GM12878 (cell line): ENCODE data around the gene PRKCE. TPM values are rescaled to one million over a fixed set of nuclear protein-coding genes. Genes with fewer than 3 reads are reported as not detected.

Experiments
- ATAC-seq: fragments of 200-7000 bp; cut with Tn5 transposase; 3 replicates; pipeline ENCODE4 v1.9.1; 2020; ENCODE audit warnings: mild to moderate bottlenecking, moderate library complexity
- BruUV-seq: library from RNA; stranded (reverse); fragments of 400-500 nt; replicated peaks from 2 replicates; lab custom pipeline; 2021; lab: Mats Ljungman, UMichigan
- CTCF ChIA-PET: fragments of 300-600 bp; sonication (Branson Sonifier 250); formaldehyde crosslinking; extraction: SDS; loops from one replicate; lab custom pipeline; 2021; ENCODE audit warnings: inconsistent platforms; lab: Yijun Ruan, JAX
- POLR2A ChIA-PET: fragments of 350-600 bp; formaldehyde crosslinking; extraction: SDS; loops from one replicate; lab custom pipeline; 2021; ENCODE audit warnings: inconsistent platforms; lab: Charles Lee
- RAD21 ChIA-PET: fragments of 300-600 bp; sonication (Branson Sonifier 250); formaldehyde crosslinking; loops from one replicate; lab custom pipeline; 2023; ENCODE audit warnings: antibody characterized with exemption; ENCODE audit not compliant: unreplicated experiment; lab: Charles Lee
- SMC1A ChIA-PET: fragments of 300-600 bp; sonication (Branson Sonifier 250); formaldehyde crosslinking; loops from one replicate; lab custom pipeline; 2023; ENCODE audit not compliant: unreplicated experiment, uncharacterized antibody; lab: Charles Lee
- DNase-seq: peaks from one replicate; pipeline ENCODE4 v3.0.0-alpha.2; 2011; ENCODE audit warnings: low read depth, low spot score
- FAIRE-seq: peaks from 3 replicates; lab custom pipeline; 2011; peaks lifted over from hg19 to GRCh38; lab: Jason Lieb, UNC
- H2AFZ ChIP-seq: 2 replicates; pipeline ENCODE4 v1.6.0; 2011; ENCODE audit warnings: low read depth, low read length, control low read depth; ENCODE audit not compliant: control insufficient read depth
- H3K27ac ChIP-seq: 2 replicates; pipeline ENCODE4 v1.5.1; 2011; ENCODE audit warnings: control low read depth; ENCODE audit not compliant: control insufficient read depth, insufficient read depth
- H3K27me3 ChIP-seq, 2 experiments: replicated peaks in 1 of 2; 2 replicates each; pipeline versions ENCODE4 v1.6.0 to v1.6.1; 2011; ENCODE audit warnings: low read length in 1 of 2; ENCODE audit not compliant: control insufficient read depth in 2 of 2, insufficient read depth in 2 of 2
- H3K36me3 ChIP-seq, 2 experiments: 2 replicates each; pipeline ENCODE4 v1.5.1; 2011; ENCODE audit warnings: low read length in 1 of 2; ENCODE audit not compliant: control insufficient read depth in 2 of 2, insufficient read depth in 2 of 2
- H3K4me1 ChIP-seq: 2 replicates; pipeline ENCODE4 v1.6.1; 2011; ENCODE audit warnings: mild to moderate bottlenecking, low read length, moderate library complexity, mixed read lengths; ENCODE audit not compliant: control insufficient read depth, insufficient read depth
- H3K4me2 ChIP-seq: 2 replicates; pipeline ENCODE4 v1.6.0; 2011; ENCODE audit warnings: control low read depth; ENCODE audit not compliant: control insufficient read depth, insufficient read depth
- H3K4me3 ChIP-seq: fragments of 200-600 bp; sonication (generic); 2 replicates; pipeline ENCODE4 v1.5.1; 2016
- H3K79me2 ChIP-seq: 2 replicates; pipeline ENCODE4 v1.6.0; 2011; ENCODE audit warnings: low read length; ENCODE audit not compliant: control insufficient read depth, insufficient read depth
- H3K9ac ChIP-seq: 2 replicates; pipeline ENCODE4 v1.8.0; 2011; ENCODE audit warnings: low read length, control low read depth, mixed read lengths; ENCODE audit not compliant: control insufficient read depth, insufficient read depth
- H3K9me3 ChIP-seq: replicated peaks from 3 replicates; pipeline ENCODE4 v1.5.1; 2011; ENCODE audit warnings: mild to moderate bottlenecking, low read length; ENCODE audit not compliant: control insufficient read depth, insufficient read depth
- H4K20me1 ChIP-seq: 2 replicates; pipeline ENCODE4 v1.6.0; 2011; ENCODE audit not compliant: control insufficient read depth, insufficient read depth
- ATF3 ChIP-seq: IDR thresholded peaks from 2 replicates; pipeline ENCODE4 v1.6.1; 2011; ENCODE audit warnings: low read depth, mild to moderate bottlenecking, low read length, moderate library complexity, borderline replicate concordance; ENCODE audit errors: extremely low read depth
- BCL11A ChIP-seq: IDR thresholded peaks from 2 replicates; pipeline ENCODE4 v1.6.1; 2011; ENCODE audit warnings: low read depth, low read length
- EZH2 ChIP-seq: IDR thresholded peaks from 2 replicates; pipeline ENCODE4 v1.6.1; 2012; ENCODE audit warnings: low read depth, mild to moderate bottlenecking, control low read depth, inconsistent platforms, low read length, borderline replicate concordance; ENCODE audit not compliant: control insufficient read depth
- KAT2A ChIP-seq: conservative IDR thresholded peaks from 2 replicates; pipeline ENCODE4 v1.6.1; 2011; ENCODE audit warnings: low read depth, low read length; ENCODE audit not compliant: control insufficient read depth
- KDM1A ChIP-seq: fragments of 200-600 bp; sonication (generic); IDR thresholded peaks from 2 replicates; pipeline ENCODE4 v1.6.1; 2016; ENCODE audit warnings: borderline replicate concordance
- LARP7 ChIP-seq: fragments of 450-650 bp; IDR thresholded peaks from 2 replicates; pipeline ENCODE4 v1.6.1; 2017; ENCODE audit warnings: mild to moderate bottlenecking
- MEF2B ChIP-seq: fragments of 450-650 bp; IDR thresholded peaks from 2 replicates; pipeline ENCODE4 v1.6.1; 2018; ENCODE audit warnings: mild to moderate bottlenecking, moderate library complexity; ENCODE audit not compliant: partially characterized antibody, poor library complexity, severe bottlenecking
- NBN ChIP-seq: fragments of 450-650 bp; IDR thresholded peaks from 2 replicates; pipeline ENCODE4 v1.6.1; 2016
- NFXL1 ChIP-seq: fragments of 450-650 bp; IDR thresholded peaks from 2 replicates; pipeline ENCODE4 v1.6.1; 2017; ENCODE audit warnings: antibody characterized with exemption, mild to moderate bottlenecking, borderline replicate concordance
- POLR2AphosphoS2 ChIP-seq: IDR thresholded peaks from 2 replicates; pipeline ENCODE4 v1.6.1; 2011; ENCODE audit warnings: low read depth, mild to moderate bottlenecking, low read length, improper control_type of control experiment, moderate library complexity
- RCOR1 ChIP-seq: conservative IDR thresholded peaks from 2 replicates; pipeline ENCODE4 v1.6.1; 2012; ENCODE audit warnings: low read depth, low read length, improper control_type of control experiment
- SIN3A ChIP-seq: IDR thresholded peaks from 2 replicates; pipeline ENCODE4 v1.6.1; 2012; ENCODE audit warnings: low read depth, low read length, improper control_type of control experiment
- ZNF24 ChIP-seq: fragments of 450-650 bp; IDR thresholded peaks from 2 replicates; pipeline ENCODE4 v1.6.1; 2017; ENCODE audit warnings: antibody characterized with exemption, mild to moderate bottlenecking
- WGBS: methylation state at CpG from one replicate; pipeline ENCODE4 v1.1.6; 2016; ENCODE audit warnings: low lambda C conversion rate; ENCODE audit not compliant: insufficient replicate concordance, insufficient coverage; ENCODE audit errors: missing lambda C conversion rate; 5-methylcytosine and 5-hydroxymethylcytosine counted together
- in situ Hi-C: fragments of 300-500 bp; cut with MboI; formaldehyde crosslinking; loops from 9 replicates; pipeline ENCODE4 v1.14.3; 2018; ENCODE audit warnings: mixed read lengths
- intact Hi-C: fragments of 100-400 bp; cut with micrococcal nuclease; formaldehyde crosslinking; loops from one replicate; pipeline ENCODE4 v1.14.2; 2022; ENCODE audit not compliant: unreplicated experiment
- polyA plus RNA-seq, 11 experiments: library from polyadenylated mRNA; depleted of rRNA in 4 of 11; unstranded in 6 of 11; stranded (reverse) in 5 of 11; fragments of >200 nt; fragmentation: Nextera tagmentation in 4 of 11; fragmentation: Illumina TruSeq in 1 of 11; extraction: Ambion mirVana in 4 of 11; extraction: Trizol in 1 of 11; gene quantifications; 1 replicate in 1 of 11; 2 replicates in 10 of 11; pipeline versions ENCODE4 v1.2.1 to v1.2.3, GENCODE V29; 2011 to 2016; ENCODE audit warnings: inconsistent platforms in 2 of 11, missing spikeins in 2 of 11, low read depth in 1 of 11
- total RNA-seq, 4 experiments: library from RNA; depleted of rRNA in 3 of 4; stranded (reverse); fragments of >200 nt in 3 of 4; fragmentation: Illumina TruSeq in 1 of 4; extraction: Trizol in 1 of 4; gene quantifications; 2 replicates each; pipeline versions ENCODE4 v1.2.1 to v1.2.3, GENCODE V29; 2013 to 2021

The PRKCE gene
- total and polyA plus RNA-seq, 10 of the 15 experiments (the other 5 are each of a cell fraction or from before 2014, with no cell fraction given) = 2.6 to 28.2 (median 11.3) TPM

GRCh38 chr2:45697190-45697589 is 45.7 kb downstream of the PRKCE start:
- peaks cover 0 to 3% of the 10 kb centered on the region in 2 experiments; a peak in 2 of 4 replicates for H3K36me3 ChIP-seq
- ChIA-PET CTCF (interaction anchor here (0.7 to 2.7 kb wide), 10 partner anchors 8 to 192 kb away, joined by 3 to 9 read pairs (median 3); no protein-coding TSS in a partner anchor), RAD21 (interaction anchor here (1.1 to 4.8 kb wide), 5 partner anchors 27 to 137 kb away, joined by 3 to 35 read pairs (median 4); partner anchors contain the start of gene PRKCE), SMC1A (interaction anchor here (0.9 to 4.2 kb wide), 11 partner anchors 11 to 139 kb away, joined by 3 to 29 read pairs (median 5); no protein-coding TSS in a partner anchor), POLR2A (interaction anchor here (0.8 to 1.5 kb wide), 6 partner anchors 9 to 47 kb away, joined by 3 to 5 read pairs (median 3); no protein-coding TSS in a partner anchor)
- no peaks in the 10 kb centered on the region for H4K20me1 ChIP-seq
- no peak overlapping the region for H3K4me2 ChIP-seq
- no peak overlapping the region for H2AFZ ChIP-seq
- H3K27me3 ChIP-seq = no peaks in the 10 kb centered on the region
- FAIRE-seq (no peak), ATAC-seq (no peak), DNase-seq (no peak)
- H3K79me2 ChIP-seq = peaks cover 29% of the 10 kb centered on the region
- no TSS peak for BruUV-seq
- 98% methylated on average over 5 of the region's 5 CpGs for WGBS
- H3K27ac ChIP-seq = no peak overlapping the region
- H3K9me3 ChIP-seq = no peaks in the 10 kb centered on the region
- peaks cover 41% of the 10 kb centered on the region for H3K4me1 ChIP-seq
- in situ Hi-C loops (no loop called here), intact Hi-C loops (no loop called here)
- no peak overlapping the region for H3K9ac ChIP-seq
- no peak overlapping the region for H3K4me3 ChIP-seq
- TF ChIP-seq KDM1A (no peak), BCL11A (no peak), RCOR1 (no peak), POLR2AphosphoS2 (no peak), SIN3A (no peak), NFXL1 (no peak), KAT2A (no peak)

GRCh38 chr2:45698554-45698953 is 47.1 kb downstream of the PRKCE start:
- no peak overlapping the region for H2AFZ ChIP-seq
- ATAC-seq = no peak
- POLR2A ChIA-PET = interaction anchor here (0.9 kb wide), 1 partner anchor 45 kb away, joined by 3 read pairs; no protein-coding TSS in a partner anchor
- RAD21 ChIA-PET = interaction anchor here (0.7 to 4.8 kb wide), 5 partner anchors 10 to 47 kb away, joined by 3 to 35 read pairs (median 4); partner anchors contain the start of gene PRKCE
- no peaks in the 10 kb centered on the region for H3K27me3 ChIP-seq
- peaks cover 22% of the 10 kb centered on the region for H3K79me2 ChIP-seq
- no peak for DNase-seq
- intact Hi-C loops = no loop called here
- no TSS peak for BruUV-seq
- in situ Hi-C loops = no loop called here
- H3K4me3 ChIP-seq = no peak overlapping the region
- no peaks in the 10 kb centered on the region for H4K20me1 ChIP-seq
- FAIRE-seq = no peak
- CTCF ChIA-PET = interaction anchor here (1.1 to 1.3 kb wide), 2 partner anchors 26 to 28 kb away, joined by 3 to 4 read pairs; no protein-coding TSS in a partner anchor
- no peak overlapping the region; the same call in 1 of the 2 replicates for H3K27ac ChIP-seq
- H3K4me1 ChIP-seq = peaks cover 35% of the 10 kb centered on the region
- H3K9me3 ChIP-seq = no peaks in the 10 kb centered on the region
- H3K36me3 ChIP-seq = peaks cover 0 to 3% of the 10 kb centered on the region in 2 experiments; a peak in 2 of 4 replicates
- SMC1A ChIA-PET = interaction anchor here (0.7 to 1.8 kb wide), 13 partner anchors 9 to 237 kb away, joined by 3 to 12 read pairs (median 4); no protein-coding TSS in a partner anchor
- TF ChIP-seq MEF2B = no peak
- TF ChIP-seq ZNF24 = no peak
- TF ChIP-seq NBN = no peak
- no peak for TF ChIP-seq LARP7
- no peak for TF ChIP-seq ATF3
- no peak for TF ChIP-seq EZH2
- no peak overlapping the region for H3K4me2 ChIP-seq
- H3K9ac ChIP-seq = no peak overlapping the region
